SU-DHL-6 (cell line): ENCODE data around the gene ANO2.

Experiments used
- EZH2phosphoT487 ChIP-seq: fragments of 200-600 bp; sonication (generic), shearing (Covaris generic); conservative IDR thresholded peaks from 2 replicates; pipeline ENCODE4 v1.6.1; 2018; ENCODE audit warnings: mild to moderate bottlenecking, antibody characterized with exemption, low read length, moderate library complexity, mixed read lengths
- TF ChIP-seq, protein P1 (sequence below): fragments of 200-600 bp; sonication (generic); IDR thresholded peaks from one replicate; pipeline ENCODE4 v1.5.1; 2017; ENCODE audit warnings: antibody characterized with exemption, mild to moderate bottlenecking, low read length, moderate library complexity; ENCODE audit not compliant: insufficient read depth, poor library complexity, severe bottlenecking

DNA sequence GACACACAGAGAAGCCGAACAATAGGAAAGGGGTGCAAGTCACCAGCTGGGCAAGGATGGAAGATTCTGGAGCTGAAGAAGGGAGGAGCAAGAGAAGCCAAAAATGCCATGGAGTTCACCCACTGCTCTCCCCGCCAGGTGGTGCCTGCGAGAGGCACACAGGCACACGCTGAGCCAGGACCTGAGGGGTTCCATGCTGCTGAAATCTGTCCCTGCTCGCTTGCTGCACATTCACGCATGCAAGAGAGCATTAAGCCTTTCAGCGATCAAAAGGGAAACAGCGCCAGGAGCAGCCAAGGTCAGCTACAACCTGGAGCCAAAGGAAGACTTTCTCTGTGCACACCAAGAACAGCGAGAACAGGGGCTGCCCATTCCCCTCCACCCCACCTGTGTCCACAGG, 104.1 kb downstream of the ANO2 start:
- TF ChIP-seq EZH2phosphoT487, result no peak
- TF ChIP-seq, protein P1, sequence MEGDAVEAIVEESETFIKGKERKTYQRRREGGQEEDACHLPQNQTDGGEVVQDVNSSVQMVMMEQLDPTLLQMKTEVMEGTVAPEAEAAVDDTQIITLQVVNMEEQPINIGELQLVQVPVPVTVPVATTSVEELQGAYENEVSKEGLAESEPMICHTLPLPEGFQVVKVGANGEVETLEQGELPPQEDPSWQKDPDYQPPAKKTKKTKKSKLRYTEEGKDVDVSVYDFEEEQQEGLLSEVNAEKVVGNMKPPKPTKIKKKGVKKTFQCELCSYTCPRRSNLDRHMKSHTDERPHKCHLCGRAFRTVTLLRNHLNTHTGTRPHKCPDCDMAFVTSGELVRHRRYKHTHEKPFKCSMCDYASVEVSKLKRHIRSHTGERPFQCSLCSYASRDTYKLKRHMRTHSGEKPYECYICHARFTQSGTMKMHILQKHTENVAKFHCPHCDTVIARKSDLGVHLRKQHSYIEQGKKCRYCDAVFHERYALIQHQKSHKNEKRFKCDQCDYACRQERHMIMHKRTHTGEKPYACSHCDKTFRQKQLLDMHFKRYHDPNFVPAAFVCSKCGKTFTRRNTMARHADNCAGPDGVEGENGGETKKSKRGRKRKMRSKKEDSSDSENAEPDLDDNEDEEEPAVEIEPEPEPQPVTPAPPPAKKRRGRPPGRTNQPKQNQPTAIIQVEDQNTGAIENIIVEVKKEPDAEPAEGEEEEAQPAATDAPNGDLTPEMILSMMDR, result no peak
